A549 (cell line): ENCODE data around the gene PGBD1. TPM values are rescaled to one million over a fixed set of nuclear protein-coding genes. Genes with fewer than 3 reads are reported as not detected.

Experiments used
- ATAC-seq, 2 experiments: fragments of 200-7000 bp in 1 of 2; fragments of >200 bp in 1 of 2; cut with Nextera tagmentation in 1 of 2; cut with Tn5 transposase in 1 of 2; 3 replicates each; pipeline versions ENCODE4 v1.8.0 to v1.9.1; 2018 to 2020; ENCODE audit warnings: mild to moderate bottlenecking in 1 of 2, moderate library complexity in 1 of 2
- CTCF ChIA-PET: fragments of 300-600 bp; sonication (Branson Sonifier 250); formaldehyde crosslinking; extraction: SDS; loops from one replicate; lab custom pipeline; 2021; ENCODE audit warnings: antibody characterized with exemption, inconsistent platforms; lab: Yijun Ruan, JAX
- POLR2A ChIA-PET: fragments of 350-600 bp; formaldehyde crosslinking; extraction: SDS; loops from one replicate; lab custom pipeline; 2021; ENCODE audit warnings: antibody characterized with exemption, inconsistent platforms; lab: Yijun Ruan, JAX
- DNase-seq, 2 experiments: peaks; one replicate each; pipeline versions ENCODE4 v3.0.0 to v3.0.0-alpha.2; 2011 to 2016; ENCODE audit warnings: low read depth in 1 of 2, low spot score in 1 of 2
- FAIRE-seq: peaks from 2 replicates; lab custom pipeline; 2011; peaks lifted over from hg19 to GRCh38; lab: Jason Lieb, UNC
- H3K27ac ChIP-seq, 2 experiments: fragments of >200 bp; sonication (Bioruptor Twin); formaldehyde crosslinking; 3 replicates each; pipeline ENCODE4 v1.5.1; 2016 to 2017
- H3K4me1 ChIP-seq: fragments of >200 bp; sonication (Bioruptor Twin); formaldehyde crosslinking; 3 replicates; pipeline ENCODE4 v1.6.1; 2016
- H3K4me2 ChIP-seq: fragments of >200 bp; sonication (Bioruptor Twin); formaldehyde crosslinking; 3 replicates; pipeline ENCODE4 v1.6.1; 2016
- H3K4me3 ChIP-seq: fragments of >200 bp; sonication (Bioruptor Twin); formaldehyde crosslinking; 3 replicates; pipeline ENCODE4 v1.5.1; 2016
- H3K9me3 ChIP-seq: fragments of >200 bp; sonication (Bioruptor Twin); formaldehyde crosslinking; 3 replicates; pipeline ENCODE4 v1.6.1; 2016
- EHF ChIP-seq: fragments of 250-450 bp; sonication (Bioruptor Pico); IDR thresholded peaks from 2 replicates; pipeline ENCODE4 v1.5.0; 2020; ENCODE audit warnings: mild to moderate bottlenecking
- EHMT2 ChIP-seq: fragments of 200-600 bp; sonication (generic); IDR thresholded peaks from 2 replicates; pipeline ENCODE4 v1.6.1; 2016; ENCODE audit warnings: antibody characterized with exemption, low read depth, mild to moderate bottlenecking, moderate library complexity
- FOSB ChIP-seq: fragments of 250-450 bp; sonication (Bioruptor Pico); IDR thresholded peaks from 2 replicates; pipeline ENCODE4 v1.5.0; 2020; ENCODE audit warnings: mild to moderate bottlenecking, moderate library complexity
- FOSL2 ChIP-seq, 2 experiments: fragments of 450-650 bp in 1 of 2; fragments of >200 bp in 1 of 2; sonication (Bioruptor Twin) in 1 of 2; formaldehyde crosslinking; IDR thresholded peaks; 2 replicates each; pipeline versions ENCODE4 v1.5.0 to v1.6.1; 2016 to 2020; ENCODE audit warnings: mild to moderate bottlenecking in 1 of 2, moderate library complexity in 1 of 2
- HDAC2 ChIP-seq: fragments of 200-600 bp; sonication (generic); IDR thresholded peaks from 2 replicates; pipeline ENCODE4 v1.6.1; 2016
- HOXA7 ChIP-seq: fragments of 250-450 bp; sonication (Bioruptor Pico); IDR thresholded peaks from 2 replicates; pipeline ENCODE4 v1.5.0; 2020; ENCODE audit warnings: mild to moderate bottlenecking, moderate library complexity
- HOXB13 ChIP-seq: fragments of 250-450 bp; sonication (Bioruptor Pico); IDR thresholded peaks from 2 replicates; pipeline ENCODE4 v1.5.0; 2020; ENCODE audit warnings: low read depth, mild to moderate bottlenecking, moderate library complexity
- JUN ChIP-seq, 2 experiments: fragments of >200 bp; sonication (Bioruptor Twin); formaldehyde crosslinking; IDR thresholded peaks; 2 replicates in 1 of 2; 3 replicates in 1 of 2; pipeline ENCODE4 v1.6.1; 2016 to 2017
- JUNB ChIP-seq: fragments of >200 bp; sonication (Bioruptor Twin); formaldehyde crosslinking; IDR thresholded peaks from 2 replicates; pipeline ENCODE4 v1.6.1; 2016
- KDM5A ChIP-seq: fragments of 200-600 bp; sonication (generic); IDR thresholded peaks from 2 replicates; pipeline ENCODE4 v1.6.1; 2016; ENCODE audit warnings: antibody characterized with exemption, mild to moderate bottlenecking
- MAFK ChIP-seq: fragments of 450-650 bp; IDR thresholded peaks from 2 replicates; pipeline ENCODE4 v1.6.1; 2014; ENCODE audit not compliant: partially characterized antibody
- MAZ ChIP-seq: fragments of 150-350 bp; IDR thresholded peaks from 2 replicates; pipeline ENCODE4 v1.6.1; 2014; ENCODE audit warnings: antibody characterized with exemption, low read depth, low read length, borderline replicate concordance
- MYC ChIP-seq: IDR thresholded peaks from 2 replicates; pipeline ENCODE4 v1.6.1; 2012; ENCODE audit warnings: mild to moderate bottlenecking, inconsistent platforms, low read length, improper control_type of control experiment, borderline replicate concordance
- NFE2L2 ChIP-seq: fragments of 150-350 bp; conservative IDR thresholded peaks from 2 replicates; pipeline ENCODE4 v1.6.1; 2014; ENCODE audit warnings: low read length
- NPAS2 ChIP-seq: fragments of 250-450 bp; sonication (Bioruptor Pico); IDR thresholded peaks from 2 replicates; pipeline ENCODE4 v1.8.0; 2022; ENCODE audit warnings: mild to moderate bottlenecking, moderate library complexity, borderline replicate concordance
- PHF8 ChIP-seq: fragments of 200-600 bp; sonication (generic); IDR thresholded peaks from 2 replicates; pipeline ENCODE4 v1.6.1; 2016; ENCODE audit warnings: low read depth, mild to moderate bottlenecking, antibody characterized with exemption, moderate library complexity, borderline replicate concordance
- POLR2A ChIP-seq: IDR thresholded peaks from 2 replicates; pipeline ENCODE4 v1.6.1; 2012; ENCODE audit warnings: mild to moderate bottlenecking, low read length
- RAD21 ChIP-seq, 2 experiments: fragments of >200 bp in 1 of 2; sonication (Bioruptor Twin) in 1 of 2; formaldehyde crosslinking in 1 of 2; IDR thresholded peaks in 1 of 2; conservative IDR thresholded peaks in 1 of 2; 2 replicates in 1 of 2; 3 replicates in 1 of 2; pipeline ENCODE4 v1.6.1; 2012 to 2018; ENCODE audit warnings: inconsistent platforms in 1 of 2
- RFX5 ChIP-seq: fragments of 450-650 bp; IDR thresholded peaks from 2 replicates; pipeline ENCODE4 v1.7.1; 2014; ENCODE audit warnings: antibody characterized with exemption, mild to moderate bottlenecking, moderate library complexity
- TFCP2L1 ChIP-seq: fragments of 250-450 bp; sonication (Bioruptor Pico); IDR thresholded peaks from 2 replicates; pipeline ENCODE4 v1.5.0; 2021; ENCODE audit warnings: mild to moderate bottlenecking
- ZC3H11A ChIP-seq: fragments of 450-650 bp; IDR thresholded peaks from 2 replicates; pipeline ENCODE4 v1.6.1; 2014; ENCODE audit warnings: antibody characterized with exemption, mild to moderate bottlenecking
- whole genome bisulfite sequencing: methylation state at CpG from one replicate; pipeline ENCODE4 v1.1.6; 2017; ENCODE audit errors: missing lambda C conversion rate; 5-methylcytosine and 5-hydroxymethylcytosine counted together
- polyA plus RNA-seq, 4 experiments: library from polyadenylated mRNA; depleted of rRNA in 3 of 4; stranded (reverse); fragments of >200 nt; fragmentation: RNase III in 1 of 4; extraction: RNeasy Plus Mini Kit Qiagen cat#74134 plus additional on column Dnase treatment in 1 of 4; gene quantifications; 2 replicates in 3 of 4; 3 replicates in 1 of 4; pipeline ENCODE4 v1.2.3, GENCODE V29; 2011 to 2017
- TF ChIP-seq, protein P1 (sequence below): fragments of 250-450 bp; sonication (Bioruptor Pico); IDR thresholded peaks from 2 replicates; pipeline ENCODE4 v1.5.0; 2021; ENCODE audit warnings: mild to moderate bottlenecking, moderate library complexity, borderline replicate concordance
- TF ChIP-seq, protein P2 (sequence below): fragments of >200 bp; sonication (Bioruptor Twin); formaldehyde crosslinking; IDR thresholded peaks from 3 replicates; pipeline ENCODE4 v1.6.1; 2016
- TF ChIP-seq, protein P3 (sequence below): fragments of 200-600 bp; sonication (generic); IDR thresholded peaks from 2 replicates; pipeline ENCODE4 v1.6.1; 2016; ENCODE audit warnings: antibody characterized with exemption, mild to moderate bottlenecking, moderate library complexity

The PGBD1 gene
- polyA plus RNA-seq, 2 of the 4 experiments (the other 2 are of a cell fraction) = 4.1 to 7.0 TPM

DNA sequence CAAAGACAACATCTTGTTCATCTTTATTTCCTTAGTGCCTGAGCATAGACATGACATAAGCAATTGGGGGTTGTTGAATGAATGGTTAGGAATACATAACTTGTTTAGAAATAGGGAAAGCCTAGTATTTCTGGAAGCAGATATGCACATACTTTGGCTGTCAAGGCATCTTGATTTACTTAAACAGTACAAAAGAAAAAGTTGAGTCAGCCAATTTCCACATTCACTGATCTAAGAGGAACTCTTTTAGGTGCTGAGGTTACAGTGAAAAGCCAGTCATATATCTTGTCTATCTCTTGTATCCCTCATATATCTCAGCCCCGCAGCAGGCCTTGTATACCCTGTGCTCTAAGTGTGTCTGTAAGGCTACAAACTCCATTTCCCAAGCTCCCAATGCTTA is 40.9 kb upstream of the PGBD1 start:
- TF ChIP-seq HOXB13 (CRISPR knock-in tag) (no peak), EHMT2 (no peak), FOSB (CRISPR knock-in tag) (no peak), POLR2A (no peak), JUNB (no peak), NFE2L2 (no peak), MYC (no peak), TFCP2L1 (CRISPR knock-in tag) (no peak), ZC3H11A (no peak), MAFK (no peak), RAD21 (conservative IDR thresholded peaks at IDR 0.05 in 1 of 2, IDR thresholded peaks at IDR 0.05 in 1 of 2) (no peak), JUN (IDR thresholded peaks at IDR 0.05) (no peak), FOSL2 (IDR thresholded peaks at IDR 0.05) (no peak), FOSL2 (CRISPR knock-in tag; IDR thresholded peaks at IDR 0.05) (no peak), PHF8 (no peak), KDM5A (no peak), RFX5 (no peak)
- TF ChIP-seq, protein P1, sequence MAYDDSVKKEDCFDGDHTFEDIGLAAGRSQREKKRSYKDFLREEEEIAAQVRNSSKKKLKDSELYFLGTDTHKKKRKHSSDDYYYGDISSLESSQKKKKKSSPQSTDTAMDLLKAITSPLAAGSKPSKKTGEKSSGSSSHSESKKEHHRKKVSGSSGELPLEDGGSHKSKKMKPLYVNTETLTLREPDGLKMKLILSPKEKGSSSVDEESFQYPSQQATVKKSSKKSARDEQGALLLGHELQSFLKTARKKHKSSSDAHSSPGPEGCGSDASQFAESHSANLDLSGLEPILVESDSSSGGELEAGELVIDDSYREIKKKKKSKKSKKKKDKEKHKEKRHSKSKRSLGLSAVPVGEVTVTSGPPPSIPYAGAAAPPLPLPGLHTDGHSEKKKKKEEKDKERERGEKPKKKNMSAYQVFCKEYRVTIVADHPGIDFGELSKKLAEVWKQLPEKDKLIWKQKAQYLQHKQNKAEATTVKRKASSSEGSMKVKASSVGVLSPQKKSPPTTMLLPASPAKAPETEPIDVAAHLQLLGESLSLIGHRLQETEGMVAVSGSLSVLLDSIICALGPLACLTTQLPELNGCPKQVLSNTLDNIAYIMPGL = no peak
- TF ChIP-seq, protein P2, sequence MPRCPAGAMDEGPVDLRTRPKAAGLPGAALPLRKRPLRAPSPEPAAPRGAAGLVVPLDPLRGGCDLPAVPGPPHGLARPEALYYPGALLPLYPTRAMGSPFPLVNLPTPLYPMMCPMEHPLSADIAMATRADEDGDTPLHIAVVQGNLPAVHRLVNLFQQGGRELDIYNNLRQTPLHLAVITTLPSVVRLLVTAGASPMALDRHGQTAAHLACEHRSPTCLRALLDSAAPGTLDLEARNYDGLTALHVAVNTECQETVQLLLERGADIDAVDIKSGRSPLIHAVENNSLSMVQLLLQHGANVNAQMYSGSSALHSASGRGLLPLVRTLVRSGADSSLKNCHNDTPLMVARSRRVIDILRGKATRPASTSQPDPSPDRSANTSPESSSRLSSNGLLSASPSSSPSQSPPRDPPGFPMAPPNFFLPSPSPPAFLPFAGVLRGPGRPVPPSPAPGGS = no peak
- TF ChIP-seq, protein P3, sequence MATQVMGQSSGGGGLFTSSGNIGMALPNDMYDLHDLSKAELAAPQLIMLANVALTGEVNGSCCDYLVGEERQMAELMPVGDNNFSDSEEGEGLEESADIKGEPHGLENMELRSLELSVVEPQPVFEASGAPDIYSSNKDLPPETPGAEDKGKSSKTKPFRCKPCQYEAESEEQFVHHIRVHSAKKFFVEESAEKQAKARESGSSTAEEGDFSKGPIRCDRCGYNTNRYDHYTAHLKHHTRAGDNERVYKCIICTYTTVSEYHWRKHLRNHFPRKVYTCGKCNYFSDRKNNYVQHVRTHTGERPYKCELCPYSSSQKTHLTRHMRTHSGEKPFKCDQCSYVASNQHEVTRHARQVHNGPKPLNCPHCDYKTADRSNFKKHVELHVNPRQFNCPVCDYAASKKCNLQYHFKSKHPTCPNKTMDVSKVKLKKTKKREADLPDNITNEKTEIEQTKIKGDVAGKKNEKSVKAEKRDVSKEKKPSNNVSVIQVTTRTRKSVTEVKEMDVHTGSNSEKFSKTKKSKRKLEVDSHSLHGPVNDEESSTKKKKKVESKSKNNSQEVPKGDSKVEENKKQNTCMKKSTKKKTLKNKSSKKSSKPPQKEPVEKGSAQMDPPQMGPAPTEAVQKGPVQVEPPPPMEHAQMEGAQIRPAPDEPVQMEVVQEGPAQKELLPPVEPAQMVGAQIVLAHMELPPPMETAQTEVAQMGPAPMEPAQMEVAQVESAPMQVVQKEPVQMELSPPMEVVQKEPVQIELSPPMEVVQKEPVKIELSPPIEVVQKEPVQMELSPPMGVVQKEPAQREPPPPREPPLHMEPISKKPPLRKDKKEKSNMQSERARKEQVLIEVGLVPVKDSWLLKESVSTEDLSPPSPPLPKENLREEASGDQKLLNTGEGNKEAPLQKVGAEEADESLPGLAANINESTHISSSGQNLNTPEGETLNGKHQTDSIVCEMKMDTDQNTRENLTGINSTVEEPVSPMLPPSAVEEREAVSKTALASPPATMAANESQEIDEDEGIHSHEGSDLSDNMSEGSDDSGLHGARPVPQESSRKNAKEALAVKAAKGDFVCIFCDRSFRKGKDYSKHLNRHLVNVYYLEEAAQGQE = no peak
- TF ChIP-seq, all 56 proteins: peak for 0
- no peaks in the 10 kb centered on the region for H3K4me1 ChIP-seq
- DNase-seq (no peak), FAIRE-seq (no peak), ATAC-seq (no peak)
- H3K9me3 ChIP-seq = no peaks in the 10 kb centered on the region
- ChIA-PET CTCF (no interaction called here), POLR2A (no interaction called here)
- no peak overlapping the region for H3K4me3 ChIP-seq
- H3K4me2 ChIP-seq = no peak overlapping the region
- H3K27ac ChIP-seq = no peak overlapping the region
- WGBS = 77% methylated on average over 1 of the region's 1 CpG

DNA sequence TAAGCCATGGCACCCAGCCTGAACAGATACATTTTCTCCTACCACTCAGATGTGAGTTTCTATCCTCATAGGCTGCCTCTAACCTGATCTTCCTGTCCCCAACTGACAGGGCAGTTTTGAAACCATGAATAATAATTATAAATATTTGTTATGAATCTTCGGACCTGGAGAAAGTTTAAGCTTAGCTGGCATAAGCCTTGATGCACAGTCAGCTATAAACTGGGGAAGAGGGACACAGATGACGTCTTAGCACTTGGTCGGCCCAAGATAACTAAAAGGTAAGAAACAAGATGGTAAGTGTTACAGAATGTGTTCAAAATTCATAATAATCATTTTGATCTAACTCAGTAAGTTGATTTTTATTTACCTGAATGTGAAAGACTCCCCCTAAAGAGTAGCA is 37.4 kb upstream of the PGBD1 start:
- ChIA-PET POLR2A (no interaction called here), CTCF (no interaction called here)
- Histone ChIP-seq H3K4me2 (no peak overlapping the region), H3K4me1 (no peaks in the 10 kb centered on the region), H3K4me3 (no peak overlapping the region), H3K9me3 (no peaks in the 10 kb centered on the region), H3K27ac (no peak overlapping the region)
- DNase-seq (no peak), ATAC-seq (no peak), FAIRE-seq (no peak)
- TF ChIP-seq MYC (no peak), EHF (no peak), TFCP2L1 (CRISPR knock-in tag) (no peak), MAZ (no peak), HOXA7 (no peak), HDAC2 (no peak), NPAS2 (CRISPR knock-in tag) (no peak), MAFK (no peak)
- WGBS = 91% methylated on average over 3 of the region's 3 CpGs
